HG02981 (cell line): ENCODE results near the gene CBX6.
"Not testable (repeated sequence)": the region's sequence is repeated elsewhere in the genome, so short reads cannot be mapped to it uniquely, and the experiment has no call there.

Source experiments
- ATAC-seq: cut with Tn5 transposase; IDR thresholded peaks from one replicate; pipeline ENCODE4 v1.9.1; 2021; ENCODE audit warnings: mild to moderate bottlenecking, moderate library complexity; ENCODE audit not compliant: unreplicated experiment

The CBX6 gene

GRCh38 chr22:38872172-38872830, at the start of gene CBX6:
Gene CBX6 (minus strand): TSS chr22:38872216. CDS start chr22:38872190, 26 bp downstream.
- peak; percentile 54 for ATAC-seq

GRCh38 chr22:38921806-38922205, 49.8 kb upstream of the CBX6 start:
- ATAC-seq = no peak

- ATAC-seq = no peak
Measured at GRCh38 chr22:38921120-38921519, 49.1 kb upstream of the CBX6 start.

GRCh38 chr22:38919631-38920190, 47.7 kb upstream of the CBX6 start:
- no peak for ATAC-seq

- no peak for ATAC-seq
Measured at GRCh38 chr22:38911434-38911833, 39.4 kb upstream of the CBX6 start.

GRCh38 chr22:38907767-38908166, 35.8 kb upstream of the CBX6 start:
- no peak for ATAC-seq

- ATAC-seq = no peak
Measured at GRCh38 chr22:38906052-38906451, 34.0 kb upstream of the CBX6 start.

GRCh38 chr22:38904052-38904617, 32.1 kb upstream of the CBX6 start:
- ATAC-seq = not testable (repeated sequence)

- ATAC-seq = no peak
Measured at GRCh38 chr22:38901111-38901641, 29.2 kb upstream of the CBX6 start.

GRCh38 chr22:38900677-38901076, 28.7 kb upstream of the CBX6 start:
- no peak for ATAC-seq

GRCh38 chr22:38891256-38891655, 19.2 kb upstream of the CBX6 start:
- ATAC-seq = no peak

GRCh38 chr22:38890377-38890776, 18.4 kb upstream of the CBX6 start:
- ATAC-seq = no peak

GRCh38 chr22:38886333-38886732, 14.3 kb upstream of the CBX6 start:
- no peak for ATAC-seq

- no peak for ATAC-seq
Measured at GRCh38 chr22:38882972-38883622, 11.1 kb upstream of the CBX6 start.

- no peak for ATAC-seq
Measured at GRCh38 chr22:38881997-38882879, 10.2 kb upstream of the CBX6 start.

GRCh38 chr22:38881464-38881871, 9.5 kb upstream of the CBX6 start:
- no peak for ATAC-seq

GRCh38 chr22:38879961-38880360, 7.9 kb upstream of the CBX6 start:
- no peak for ATAC-seq

- no peak for ATAC-seq
Measured at GRCh38 chr22:38879108-38879729, 7.2 kb upstream of the CBX6 start.

- ATAC-seq = no peak
Measured at GRCh38 chr22:38878001-38878400, 6.0 kb upstream of the CBX6 start.

GRCh38 chr22:38874529-38875222, 2.7 kb upstream of the CBX6 start:
- no peak for ATAC-seq
